Measurements from ENCODE around the gene TECTA. TPM values are rescaled to one million over a fixed set of nuclear protein-coding genes. Genes with fewer than 3 reads are reported as not detected.

Gene TECTA
- polyA plus RNA-seq, 1 donor from 2014 or later, result 3.3 TPM

GRCh38 chr11:121212536-121213361 is 111.7 kb downstream of the TECTA start:
- no peak overlapping the region for H3K4me3 ChIP-seq (ENCODE audit: low read length)
- H3F3A ChIP-seq (ENCODE audit: insufficient read depth, low read length, poor library complexity, severe bottlenecking), result no peaks in the 10 kb centered on the region
- H3K9ac ChIP-seq (ENCODE audit: low read length), result no peak overlapping the region
- H3K79me2 ChIP-seq (replicated peaks; ENCODE audit: insufficient read depth, low read length), result no peaks in the 10 kb centered on the region
- H3K27ac ChIP-seq (ENCODE audit: low read length), result no peak overlapping the region
- no peaks in the 10 kb centered on the region for H3K9me2 ChIP-seq (ENCODE audit: insufficient read depth, low read length)
- no peaks in the 10 kb centered on the region for H4K20me1 ChIP-seq (ENCODE audit: insufficient read depth)
- H3K27me3 ChIP-seq (ENCODE audit: insufficient read depth, low read depth, low read length), result no peaks in the 10 kb centered on the region
- TF ChIP-seq, protein P1, sequence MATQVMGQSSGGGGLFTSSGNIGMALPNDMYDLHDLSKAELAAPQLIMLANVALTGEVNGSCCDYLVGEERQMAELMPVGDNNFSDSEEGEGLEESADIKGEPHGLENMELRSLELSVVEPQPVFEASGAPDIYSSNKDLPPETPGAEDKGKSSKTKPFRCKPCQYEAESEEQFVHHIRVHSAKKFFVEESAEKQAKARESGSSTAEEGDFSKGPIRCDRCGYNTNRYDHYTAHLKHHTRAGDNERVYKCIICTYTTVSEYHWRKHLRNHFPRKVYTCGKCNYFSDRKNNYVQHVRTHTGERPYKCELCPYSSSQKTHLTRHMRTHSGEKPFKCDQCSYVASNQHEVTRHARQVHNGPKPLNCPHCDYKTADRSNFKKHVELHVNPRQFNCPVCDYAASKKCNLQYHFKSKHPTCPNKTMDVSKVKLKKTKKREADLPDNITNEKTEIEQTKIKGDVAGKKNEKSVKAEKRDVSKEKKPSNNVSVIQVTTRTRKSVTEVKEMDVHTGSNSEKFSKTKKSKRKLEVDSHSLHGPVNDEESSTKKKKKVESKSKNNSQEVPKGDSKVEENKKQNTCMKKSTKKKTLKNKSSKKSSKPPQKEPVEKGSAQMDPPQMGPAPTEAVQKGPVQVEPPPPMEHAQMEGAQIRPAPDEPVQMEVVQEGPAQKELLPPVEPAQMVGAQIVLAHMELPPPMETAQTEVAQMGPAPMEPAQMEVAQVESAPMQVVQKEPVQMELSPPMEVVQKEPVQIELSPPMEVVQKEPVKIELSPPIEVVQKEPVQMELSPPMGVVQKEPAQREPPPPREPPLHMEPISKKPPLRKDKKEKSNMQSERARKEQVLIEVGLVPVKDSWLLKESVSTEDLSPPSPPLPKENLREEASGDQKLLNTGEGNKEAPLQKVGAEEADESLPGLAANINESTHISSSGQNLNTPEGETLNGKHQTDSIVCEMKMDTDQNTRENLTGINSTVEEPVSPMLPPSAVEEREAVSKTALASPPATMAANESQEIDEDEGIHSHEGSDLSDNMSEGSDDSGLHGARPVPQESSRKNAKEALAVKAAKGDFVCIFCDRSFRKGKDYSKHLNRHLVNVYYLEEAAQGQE (IDR thresholded peaks at IDR 0.05; ENCODE audit: borderline replicate concordance), result no peak
- TF ChIP-seq SMC3 (conservative IDR thresholded peaks at IDR 0.05; ENCODE audit: poor library complexity) (no peak), CTCF (IDR thresholded peaks at IDR 0.05; ENCODE audit: poor library complexity, severe bottlenecking) (no peak), RAD21 (conservative IDR thresholded peaks at IDR 0.05) (no peak), EZH2 (IDR thresholded peaks at IDR 0.05; ENCODE audit: borderline replicate concordance, insufficient read depth, low read length, poor library complexity, severe bottlenecking) (no peak), TAF1 (IDR thresholded peaks at IDR 0.05; ENCODE audit: low read depth) (no peak), POLR2AphosphoS5 (IDR thresholded peaks at IDR 0.05) (no peak), EP300 (conservative IDR thresholded peaks at IDR 0.05; ENCODE audit: poor library complexity, severe bottlenecking) (no peak), MXI1 (conservative IDR thresholded peaks at IDR 0.05; ENCODE audit: poor library complexity, severe bottlenecking) (no peak)
- H2AFZ ChIP-seq (ENCODE audit: low read depth, low read length), result no peak overlapping the region
- no peaks in the 10 kb centered on the region for H3K36me3 ChIP-seq (ENCODE audit: insufficient read depth, low read length)
- H3K4me2 ChIP-seq (ENCODE audit: low read length), result no peak overlapping the region
- no peaks in the 10 kb centered on the region for H3K9me3 ChIP-seq (ENCODE audit: low read length)

DNA sequence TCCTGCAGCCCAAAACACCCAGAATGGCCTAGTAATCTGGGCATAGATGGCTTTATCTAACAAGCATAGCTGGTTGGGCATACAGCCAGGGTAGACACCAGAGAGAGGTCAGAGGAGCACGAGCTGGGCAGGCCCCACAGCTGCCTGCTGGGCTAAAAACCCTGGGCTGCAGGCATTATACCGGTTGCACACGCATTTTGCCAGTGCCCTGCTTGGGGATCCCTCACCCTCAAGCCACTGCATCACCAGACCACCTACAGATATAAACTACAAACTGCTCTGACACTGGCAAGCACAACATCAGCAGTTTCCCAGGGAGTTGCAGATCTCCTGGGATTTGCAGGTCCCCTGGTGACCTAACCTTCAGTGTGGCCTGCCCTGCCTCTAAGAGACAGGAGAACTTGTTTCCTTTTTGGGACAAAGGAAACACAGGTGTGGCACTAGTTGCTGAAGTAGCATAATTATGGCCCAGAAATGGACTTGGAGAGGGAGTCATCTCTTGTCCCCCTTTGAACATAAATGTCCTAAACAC is 112.4 kb downstream of the TECTA start:
- Histone ChIP-seq H3K4me3 (ENCODE audit: low read length) (no peak overlapping the region), H3K27me3 (ENCODE audit: insufficient read depth, low read depth, low read length) (no peaks in the 10 kb centered on the region), H3K36me3 (ENCODE audit: insufficient read depth, low read length) (no peaks in the 10 kb centered on the region), H3K9me3 (ENCODE audit: low read length) (no peaks in the 10 kb centered on the region), H2AFZ (ENCODE audit: low read depth, low read length) (no peak overlapping the region), H4K20me1 (ENCODE audit: insufficient read depth) (no peaks in the 10 kb centered on the region), H3K9ac (ENCODE audit: low read length) (no peak overlapping the region), H3K4me2 (ENCODE audit: low read length) (no peak overlapping the region), H3K9me2 (ENCODE audit: insufficient read depth, low read length) (no peaks in the 10 kb centered on the region), H3K79me2 (replicated peaks; ENCODE audit: insufficient read depth, low read length) (no peaks in the 10 kb centered on the region), H3K27ac (ENCODE audit: low read length) (no peak overlapping the region), H3F3A (ENCODE audit: insufficient read depth, low read length, poor library complexity, severe bottlenecking) (no peaks in the 10 kb centered on the region)
- TF ChIP-seq SMC3 (conservative IDR thresholded peaks at IDR 0.05; ENCODE audit: poor library complexity) (no peak), RAD21 (conservative IDR thresholded peaks at IDR 0.05) (no peak), EP300 (conservative IDR thresholded peaks at IDR 0.05; ENCODE audit: poor library complexity, severe bottlenecking) (no peak), CTCF (IDR thresholded peaks at IDR 0.05; ENCODE audit: poor library complexity, severe bottlenecking) (no peak)
